Measurements from ENCODE around the gene KRTDAP. TPM values are rescaled to one million over a fixed set of nuclear protein-coding genes. Genes with fewer than 3 reads are reported as not detected.

KRTDAP gene
- total RNA-seq, 1 experiment from 2014 or later = 1.7 TPM

- DNase-seq (ENCODE audit: low spot score) (no peak), ATAC-seq (no peak)
- no peak overlapping the region for H3K4me3 Mint-ChIP-seq
- peaks cover 28% of the 10 kb centered on the region for H3K27me3 Mint-ChIP-seq (ENCODE audit: low read depth)
- ChIA-PET POLR2A (no interaction called here), CTCF (interaction anchor here (1.6 to 4.4 kb wide), 2 partner anchors 22 to 136 kb away, joined by 4 to 19 read pairs; no protein-coding TSS in a partner anchor)
- no peak overlapping the region for H3K27ac Mint-ChIP-seq
- H3K4me1 Mint-ChIP-seq = no peaks in the 10 kb centered on the region
- H3K9me3 Mint-ChIP-seq = no peaks in the 10 kb centered on the region
- TF ChIP-seq ZNF317 (CRISPR knock-in tag; IDR thresholded peaks at IDR 0.05; ENCODE audit: borderline replicate concordance, low read depth) (no peak), USF2 (CRISPR knock-in tag; IDR thresholded peaks at IDR 0.05) (peak; percentile 20; the same call in 1 of the 2 replicates)
- H3K36me3 Mint-ChIP-seq = no peaks in the 10 kb centered on the region
Observed at GRCh38 chr19:35488677-35489076, 1.6 kb downstream of the KRTDAP start.

- Mint-ChIP-seq H3K27ac (no peak overlapping the region), H3K27me3 (ENCODE audit: low read depth) (peaks cover 30% of the 10 kb centered on the region), H3K36me3 (no peaks in the 10 kb centered on the region), H3K4me3 (no peak overlapping the region), H3K9me3 (no peaks in the 10 kb centered on the region), H3K4me1 (no peaks in the 10 kb centered on the region)
- no peak for TF ChIP-seq SOX15 (CRISPR knock-in tag; IDR thresholded peaks at IDR 0.05)
- TF ChIP-seq FOXP4 (CRISPR knock-in tag; IDR thresholded peaks at IDR 0.05) = no peak
- no peak for TF ChIP-seq OVOL2 (CRISPR knock-in tag; IDR thresholded peaks at IDR 0.05; ENCODE audit: borderline replicate concordance)
- no peak for TF ChIP-seq IRF2 (CRISPR knock-in tag; IDR thresholded peaks at IDR 0.05; ENCODE audit: borderline replicate concordance, low read depth)
- TF ChIP-seq KAT7 (CRISPR knock-in tag; IDR thresholded peaks at IDR 0.05; ENCODE audit: borderline replicate concordance) = no peak
- TF ChIP-seq CREB1 (CRISPR knock-in tag; IDR thresholded peaks at IDR 0.05) = no peak
- no peak for TF ChIP-seq NFE2L1 (CRISPR knock-in tag; IDR thresholded peaks at IDR 0.05)
- TF ChIP-seq FOXK1 (CRISPR knock-in tag; IDR thresholded peaks at IDR 0.05) = no peak
- TF ChIP-seq NR2C2 (CRISPR knock-in tag; IDR thresholded peaks at IDR 0.05) = no peak
- no peak for TF ChIP-seq NFATC4 (CRISPR knock-in tag; IDR thresholded peaks at IDR 0.05)
- no peak for TF ChIP-seq CBFB (CRISPR knock-in tag; IDR thresholded peaks at IDR 0.05; ENCODE audit: low read depth)
- no peak for TF ChIP-seq CDX4 (CRISPR knock-in tag; IDR thresholded peaks at IDR 0.05; ENCODE audit: borderline replicate concordance)
- TF ChIP-seq FOXP1 (CRISPR knock-in tag; IDR thresholded peaks at IDR 0.05; ENCODE audit: borderline replicate concordance) = no peak
- TF ChIP-seq ZMAT4 (CRISPR knock-in tag; IDR thresholded peaks at IDR 0.05) = no peak
- TF ChIP-seq ELF4 (CRISPR knock-in tag; IDR thresholded peaks at IDR 0.05; ENCODE audit: low read depth) = no peak
- TF ChIP-seq JAZF1 (CRISPR knock-in tag; IDR thresholded peaks at IDR 0.05) = no peak
- no peak for TF ChIP-seq AFF4 (CRISPR knock-in tag; IDR thresholded peaks at IDR 0.05; ENCODE audit: borderline replicate concordance)
- ChIA-PET CTCF (interaction anchor here (0.6 to 4.4 kb wide), 3 partner anchors 23 to 135 kb away, joined by 5 to 19 read pairs (median 11); no protein-coding TSS in a partner anchor), POLR2A (no interaction called here)
- no peak for ATAC-seq
- no peak for DNase-seq (ENCODE audit: low spot score)
Observed at GRCh38 chr19:35487656-35488182, 2.5 kb downstream of the KRTDAP start.
